Measurements from ENCODE around the gene PDZD8.

DNA sequence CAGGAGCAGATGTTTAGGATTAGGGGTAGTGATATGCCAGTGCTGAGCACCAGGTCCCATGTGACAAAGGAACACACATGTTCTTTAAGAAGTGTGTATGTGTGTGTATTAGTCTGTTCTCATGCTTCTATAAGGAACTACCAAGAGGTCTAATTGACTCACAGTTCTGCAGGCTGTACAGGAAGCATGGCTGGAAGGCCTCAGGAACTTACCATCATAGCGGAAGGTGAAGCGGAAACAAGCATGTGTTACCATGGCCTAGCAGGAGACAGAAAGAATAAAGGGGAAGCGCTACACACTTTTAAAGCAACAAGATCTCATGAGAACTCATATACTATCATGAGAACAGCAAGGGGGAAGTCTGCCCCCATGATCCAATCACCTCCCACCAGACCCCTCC, 22.8 kb upstream of the PDZD8 start:
- TF ChIP-seq ESRRG (CRISPR knock-in tag; IDR thresholded peaks at IDR 0.05) (no peak), ARNTL (CRISPR knock-in tag; IDR thresholded peaks at IDR 0.05; ENCODE audit: borderline replicate concordance, low read depth) (no peak), RARB (CRISPR knock-in tag; IDR thresholded peaks at IDR 0.05) (no peak), ZFP30 (CRISPR knock-in tag; IDR thresholded peaks at IDR 0.05) (no peak), ZNF565 (CRISPR knock-in tag; conservative IDR thresholded peaks at IDR 0.05; ENCODE audit: low read depth) (no peak), GLIS3 (CRISPR knock-in tag; IDR thresholded peaks at IDR 0.05) (no peak), OSR1 (CRISPR knock-in tag; IDR thresholded peaks at IDR 0.05) (no peak), TCF4 (CRISPR knock-in tag; IDR thresholded peaks at IDR 0.05; ENCODE audit: borderline replicate concordance) (no peak)
- TF ChIP-seq, protein P1, sequence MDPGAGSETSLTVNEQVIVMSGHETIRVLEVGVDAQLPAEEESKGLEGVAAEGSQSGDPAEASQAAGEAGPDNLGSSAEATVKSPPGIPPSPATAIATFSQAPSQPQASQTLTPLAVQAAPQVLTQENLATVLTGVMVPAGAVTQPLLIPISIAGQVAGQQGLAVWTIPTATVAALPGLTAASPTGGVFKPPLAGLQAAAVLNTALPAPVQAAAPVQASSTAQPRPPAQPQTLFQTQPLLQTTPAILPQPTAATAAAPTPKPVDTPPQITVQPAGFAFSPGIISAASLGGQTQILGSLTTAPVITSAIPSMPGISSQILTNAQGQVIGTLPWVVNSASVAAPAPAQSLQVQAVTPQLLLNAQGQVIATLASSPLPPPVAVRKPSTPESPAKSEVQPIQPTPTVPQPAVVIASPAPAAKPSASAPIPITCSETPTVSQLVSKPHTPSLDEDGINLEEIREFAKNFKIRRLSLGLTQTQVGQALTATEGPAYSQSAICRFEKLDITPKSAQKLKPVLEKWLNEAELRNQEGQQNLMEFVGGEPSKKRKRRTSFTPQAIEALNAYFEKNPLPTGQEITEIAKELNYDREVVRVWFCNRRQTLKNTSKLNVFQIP (CRISPR knock-in tag; IDR thresholded peaks at IDR 0.05; ENCODE audit: borderline replicate concordance, low read depth) = no peak
- TF ChIP-seq, protein P2, sequence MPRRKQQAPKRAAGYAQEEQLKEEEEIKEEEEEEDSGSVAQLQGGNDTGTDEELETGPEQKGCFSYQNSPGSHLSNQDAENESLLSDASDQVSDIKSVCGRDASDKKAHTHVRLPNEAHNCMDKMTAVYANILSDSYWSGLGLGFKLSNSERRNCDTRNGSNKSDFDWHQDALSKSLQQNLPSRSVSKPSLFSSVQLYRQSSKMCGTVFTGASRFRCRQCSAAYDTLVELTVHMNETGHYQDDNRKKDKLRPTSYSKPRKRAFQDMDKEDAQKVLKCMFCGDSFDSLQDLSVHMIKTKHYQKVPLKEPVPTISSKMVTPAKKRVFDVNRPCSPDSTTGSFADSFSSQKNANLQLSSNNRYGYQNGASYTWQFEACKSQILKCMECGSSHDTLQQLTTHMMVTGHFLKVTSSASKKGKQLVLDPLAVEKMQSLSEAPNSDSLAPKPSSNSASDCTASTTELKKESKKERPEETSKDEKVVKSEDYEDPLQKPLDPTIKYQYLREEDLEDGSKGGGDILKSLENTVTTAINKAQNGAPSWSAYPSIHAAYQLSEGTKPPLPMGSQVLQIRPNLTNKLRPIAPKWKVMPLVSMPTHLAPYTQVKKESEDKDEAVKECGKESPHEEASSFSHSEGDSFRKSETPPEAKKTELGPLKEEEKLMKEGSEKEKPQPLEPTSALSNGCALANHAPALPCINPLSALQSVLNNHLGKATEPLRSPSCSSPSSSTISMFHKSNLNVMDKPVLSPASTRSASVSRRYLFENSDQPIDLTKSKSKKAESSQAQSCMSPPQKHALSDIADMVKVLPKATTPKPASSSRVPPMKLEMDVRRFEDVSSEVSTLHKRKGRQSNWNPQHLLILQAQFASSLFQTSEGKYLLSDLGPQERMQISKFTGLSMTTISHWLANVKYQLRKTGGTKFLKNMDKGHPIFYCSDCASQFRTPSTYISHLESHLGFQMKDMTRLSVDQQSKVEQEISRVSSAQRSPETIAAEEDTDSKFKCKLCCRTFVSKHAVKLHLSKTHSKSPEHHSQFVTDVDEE (CRISPR knock-in tag; IDR thresholded peaks at IDR 0.05) = no peak
